ENCODE data around the gene IARS1. TPM values are rescaled to one million over a fixed set of nuclear protein-coding genes. Genes with fewer than 3 reads are reported as not detected.

IARS1 gene
- total and polyA plus RNA-seq, 2 of the 13 experiments (the other 11 are each of a cell fraction or from before 2014, with no cell fraction given) = 55.9 to 185 TPM

GRCh38 chr9:92325269-92325990 is 31.9 kb upstream of the IARS1 start, which contains the start of the genes CENPP and NOL8 (continued):
- TF ChIP-seq TEF (CRISPR knock-in tag; IDR thresholded peaks at IDR 0.05) (0 out of 2 replicates have a peak, but pooled peaks have one; percentile 8), PPARG (CRISPR knock-in tag; conservative IDR thresholded peaks at IDR 0.05) (no peak), MXD4 (CRISPR knock-in tag; IDR thresholded peaks at IDR 0.05) (peak; percentile 98), PLRG1 (conservative IDR thresholded peaks at IDR 0.05) (no peak), BCL3 (CRISPR knock-in tag; IDR thresholded peaks at IDR 0.05) (peak; percentile 55; the same call in 1 of the 2 replicates), HOXD1 (CRISPR knock-in tag; IDR thresholded peaks at IDR 0.05) (peak; percentile 69; the same call in 1 of the 2 replicates), ZFP91 (CRISPR knock-in tag; IDR thresholded peaks at IDR 0.05; ENCODE audit: borderline replicate concordance) (peak; percentile 91; the same call in 1 of the 2 replicates), PATZ1 (CRISPR knock-in tag; IDR thresholded peaks at IDR 0.05) (peak; percentile 41; the same call in 1 of the 2 replicates), SMARCE1 (IDR thresholded peaks at IDR 0.05; ENCODE audit: borderline replicate concordance) (no peak), SP1 (IDR thresholded peaks at IDR 0.05) (no peak), SP1 (CRISPR knock-in tag; IDR thresholded peaks at IDR 0.05) (peak; percentile 55), JUN (CRISPR knock-in tag; IDR thresholded peaks at IDR 0.05) (no peak), ZBTB33 (CRISPR knock-in tag; IDR thresholded peaks at IDR 0.05) (0 out of 2 replicates have a peak, but pooled peaks have one; percentile 7), WIZ (CRISPR knock-in tag; IDR thresholded peaks at IDR 0.05) (no peak), TBP (CRISPR knock-in tag; IDR thresholded peaks at IDR 0.05) (no peak), ZNF605 (CRISPR knock-in tag; IDR thresholded peaks at IDR 0.05) (peak; percentile 88), ZBTB44 (CRISPR knock-in tag; IDR thresholded peaks at IDR 0.05) (no peak), HMG20A (CRISPR knock-in tag; IDR thresholded peaks at IDR 0.05; ENCODE audit: borderline replicate concordance) (peak; percentile 21; the same call in 1 of the 2 replicates), KDM4B (CRISPR knock-in tag; IDR thresholded peaks at IDR 0.05) (no peak)
- TF ChIP-seq, protein P1, sequence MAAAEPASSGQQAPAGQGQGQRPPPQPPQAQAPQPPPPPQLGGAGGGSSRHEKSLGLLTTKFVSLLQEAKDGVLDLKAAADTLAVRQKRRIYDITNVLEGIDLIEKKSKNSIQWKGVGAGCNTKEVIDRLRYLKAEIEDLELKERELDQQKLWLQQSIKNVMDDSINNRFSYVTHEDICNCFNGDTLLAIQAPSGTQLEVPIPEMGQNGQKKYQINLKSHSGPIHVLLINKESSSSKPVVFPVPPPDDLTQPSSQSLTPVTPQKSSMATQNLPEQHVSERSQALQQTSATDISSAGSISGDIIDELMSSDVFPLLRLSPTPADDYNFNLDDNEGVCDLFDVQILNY (CRISPR knock-in tag; conservative IDR thresholded peaks at IDR 0.05) = peak; percentile 99
